IMR-90 (cell line): ENCODE results near the gene AAMDC.

Experiments used
- CEBPB ChIP-seq: IDR thresholded peaks from 2 replicates; pipeline ENCODE4 v1.6.1; 2012; ENCODE audit warnings: low read depth, low read length, improper control_type of control experiment
- CTCF ChIP-seq: conservative IDR thresholded peaks from 2 replicates; pipeline ENCODE4 v1.5.1; 2012; ENCODE audit warnings: mild to moderate bottlenecking, low read depth, low read length, improper control_type of control experiment
- FOS ChIP-seq: fragments of 150-350 bp; IDR thresholded peaks from 2 replicates; pipeline ENCODE4 v1.6.1; 2016; ENCODE audit warnings: low read depth, low read length
- MAFK ChIP-seq: IDR thresholded peaks from 2 replicates; pipeline ENCODE4 v1.6.1; 2012; ENCODE audit warnings: low read depth, low read length, improper control_type of control experiment
- MXI1 ChIP-seq: IDR thresholded peaks from 2 replicates; pipeline ENCODE4 v1.6.1; 2012; ENCODE audit warnings: low read depth, mild to moderate bottlenecking, low read length, moderate library complexity, borderline replicate concordance
- NFE2L2 ChIP-seq: fragments of 150-350 bp; IDR thresholded peaks from 2 replicates; pipeline ENCODE4 v1.6.1; 2016; ENCODE audit warnings: low read depth, mild to moderate bottlenecking, low read length
- POLR2A ChIP-seq: IDR thresholded peaks from 2 replicates; pipeline ENCODE4 v1.6.1; 2012; ENCODE audit warnings: mild to moderate bottlenecking, low read depth, low read length
- RAD21 ChIP-seq: IDR thresholded peaks from 2 replicates; pipeline ENCODE4 v1.6.1; 2012; ENCODE audit warnings: low read length, improper control_type of control experiment
- SMC3 ChIP-seq: fragments of 150-350 bp; IDR thresholded peaks from 2 replicates; pipeline ENCODE4 v1.6.1; 2016; ENCODE audit warnings: low read depth, mild to moderate bottlenecking, antibody characterized with exemption, low read length, moderate library complexity

GRCh38 chr11:77883775-77884174, 62.8 kb downstream of the AAMDC start:
- no peak for TF ChIP-seq CTCF
- no peak for TF ChIP-seq MAFK
- TF ChIP-seq CEBPB: no peak
- no peak for TF ChIP-seq SMC3
- no peak for TF ChIP-seq POLR2A
- no peak for TF ChIP-seq NFE2L2
- TF ChIP-seq FOS: peak; percentile 38; the same call in 1 of the 2 replicates
- no peak for TF ChIP-seq RAD21
- no peak for TF ChIP-seq MXI1
